Renal cortex interstitium (tissue), 11 donors: ENCODE results near the gene PAX5. TPM values are rescaled to one million over a fixed set of nuclear protein-coding genes. Genes with fewer than 3 reads are reported as not detected.

ENCODE experiments used
- DNase-seq, 11 donors: peaks; one replicate each; pipeline ENCODE4 v3.0.0-alpha.2; 2013; ENCODE audit warnings: low read depth in 9 of 11, low spot score in 4 of 11; ENCODE audit errors: extremely low read depth in 1 of 11
- polyA plus RNA-seq, 3 donors: library from polyadenylated mRNA; unstranded; fragments of 120-200 nt; gene quantifications; one replicate each; pipeline ENCODE4 v1.2.1, GENCODE V29; 2013; ENCODE audit not compliant: insufficient read length in 3 of 3

PAX5 gene
- polyA plus RNA-seq, 3 donors: 0.09 to 0.22 (median 0.17) TPM

- DNase-seq: no peak
Observed at GRCh38 chr9:36942891-36943290, 91.2 kb downstream of the PAX5 start.

GRCh38 chr9:36941441-36941840, 92.6 kb downstream of the PAX5 start:
- no peak for DNase-seq

- DNase-seq: no peak
Observed at GRCh38 chr9:36940881-36941280, 93.2 kb downstream of the PAX5 start.

GRCh38 chr9:36940500-36940853, 93.6 kb downstream of the PAX5 start:
- no peak for DNase-seq

GRCh38 chr9:36939655-36940499, 94.2 kb downstream of the PAX5 start:
- DNase-seq: no peak

GRCh38 chr9:36939214-36939613, 94.9 kb downstream of the PAX5 start:
- DNase-seq: no peak

- DNase-seq: no peak
Observed at GRCh38 chr9:36938617-36939016, 95.5 kb downstream of the PAX5 start.

GRCh38 chr9:36937951-36938350, 96.1 kb downstream of the PAX5 start:
- no peak for DNase-seq

GRCh38 chr9:36937346-36937745, 96.7 kb downstream of the PAX5 start:
- DNase-seq: no peak

- no peak for DNase-seq
Observed at GRCh38 chr9:36936498-36936831, 97.6 kb downstream of the PAX5 start.

- DNase-seq: no peak
Observed at GRCh38 chr9:36935768-36936497, 98.1 kb downstream of the PAX5 start.

GRCh38 chr9:36935332-36935731, 98.7 kb downstream of the PAX5 start:
- no peak for DNase-seq

- DNase-seq: no peak
Observed at GRCh38 chr9:36934478-36935065, 99.5 kb downstream of the PAX5 start.

- no peak for DNase-seq
Observed at GRCh38 chr9:36933676-36934215, 100.3 kb downstream of the PAX5 start.

- no peak for DNase-seq
Observed at GRCh38 chr9:36932198-36932597, 101.9 kb downstream of the PAX5 start.

GRCh38 chr9:36930941-36931340, 103.1 kb downstream of the PAX5 start:
- no peak for DNase-seq

- no peak for DNase-seq
Observed at GRCh38 chr9:36929350-36929675, 104.8 kb downstream of the PAX5 start.

GRCh38 chr9:36928670-36929349, 105.3 kb downstream of the PAX5 start:
- DNase-seq: no peak

- DNase-seq: no peak
Observed at GRCh38 chr9:36928210-36928609, 105.9 kb downstream of the PAX5 start.
